ENCODE data around the gene SHOX. TPM values are rescaled to one million over a fixed set of nuclear protein-coding genes. Genes with fewer than 3 reads are reported as not detected.

Gene SHOX
- total and polyA plus RNA-seq, 10 of the 15 experiments (the other 5 are each of a cell fraction or from before 2014, with no cell fraction given) = 0.42 TPM; not detected in 9

GRCh38 chrX:619812-620531, 10.6 kb upstream of the SHOX start:
- Histone ChIP-seq H3K9me3 (replicated peaks; ENCODE audit: control insufficient read depth, insufficient read depth, low read length) (peaks cover 2% of the 10 kb centered on the region; the same call in 1 of the 3 replicates), H3K27me3 (replicated peaks in 1 of 2; ENCODE audit: control insufficient read depth in 2 of 2, insufficient read depth in 2 of 2, low read length in 1 of 2) (no peaks in the 10 kb centered on the region), H3K79me2 (ENCODE audit: control insufficient read depth, insufficient read depth, low read length) (no peaks in the 10 kb centered on the region), H3K36me3 (ENCODE audit: control insufficient read depth in 2 of 2, insufficient read depth in 2 of 2, low read length in 1 of 2) (no peaks in the 10 kb centered on the region), H3K4me1 (ENCODE audit: control insufficient read depth, insufficient read depth, low read length) (no peaks in the 10 kb centered on the region), H3K27ac (ENCODE audit: control insufficient read depth, insufficient read depth) (no peak overlapping the region), H2AFZ (ENCODE audit: control insufficient read depth, low read depth, low read length) (no peak overlapping the region), H3K4me3 (no peak overlapping the region), H3K4me2 (ENCODE audit: control insufficient read depth, insufficient read depth) (no peak overlapping the region), H3K9ac (ENCODE audit: control insufficient read depth, insufficient read depth, low read length) (no peak overlapping the region), H4K20me1 (ENCODE audit: control insufficient read depth, insufficient read depth) (no peaks in the 10 kb centered on the region)
- ATAC-seq (no peak), DNase-seq (ENCODE audit: low read depth, low spot score) (no peak), FAIRE-seq (no peak)
- intact Hi-C loops (cut with micrococcal nuclease; ENCODE audit: unreplicated experiment) = no loop called here
- ChIA-PET SMC1A (ENCODE audit: uncharacterized antibody, unreplicated experiment) (no interaction called here), RAD21 (ENCODE audit: unreplicated experiment) (no interaction called here), POLR2A (no interaction called here), CTCF (no interaction called here)
- TF ChIP-seq KDM1A (IDR thresholded peaks at IDR 0.05; ENCODE audit: borderline replicate concordance) = no peak
- TF ChIP-seq TCF12 (IDR thresholded peaks at IDR 0.05; ENCODE audit: low read depth, low read length) = no peak
- no peak for TF ChIP-seq NBN (IDR thresholded peaks at IDR 0.05)
- TF ChIP-seq, protein P1, sequence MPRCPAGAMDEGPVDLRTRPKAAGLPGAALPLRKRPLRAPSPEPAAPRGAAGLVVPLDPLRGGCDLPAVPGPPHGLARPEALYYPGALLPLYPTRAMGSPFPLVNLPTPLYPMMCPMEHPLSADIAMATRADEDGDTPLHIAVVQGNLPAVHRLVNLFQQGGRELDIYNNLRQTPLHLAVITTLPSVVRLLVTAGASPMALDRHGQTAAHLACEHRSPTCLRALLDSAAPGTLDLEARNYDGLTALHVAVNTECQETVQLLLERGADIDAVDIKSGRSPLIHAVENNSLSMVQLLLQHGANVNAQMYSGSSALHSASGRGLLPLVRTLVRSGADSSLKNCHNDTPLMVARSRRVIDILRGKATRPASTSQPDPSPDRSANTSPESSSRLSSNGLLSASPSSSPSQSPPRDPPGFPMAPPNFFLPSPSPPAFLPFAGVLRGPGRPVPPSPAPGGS (IDR thresholded peaks at IDR 0.05; ENCODE audit: borderline replicate concordance, insufficient read depth, low read depth, low read length, poor library complexity, severe bottlenecking) = no peak
- no peak for TF ChIP-seq SIX5 (IDR thresholded peaks at IDR 0.05; ENCODE audit: low read depth, low read length, severe bottlenecking)
- no peak for TF ChIP-seq ASH2L (IDR thresholded peaks at IDR 0.05; ENCODE audit: borderline replicate concordance, low read depth)
- no peak for TF ChIP-seq SREBF1 (IDR thresholded peaks at IDR 0.05; ENCODE audit: low read length)
- no peak for TF ChIP-seq POLR2AphosphoS5 (IDR thresholded peaks at IDR 0.05; ENCODE audit: low read length)
- no peak for TF ChIP-seq CREB1 (IDR thresholded peaks at IDR 0.05; ENCODE audit: low read depth)
- TF ChIP-seq NR2C1 (IDR thresholded peaks at IDR 0.05) = no peak
- TF ChIP-seq CHD2 (IDR thresholded peaks at IDR 0.05; ENCODE audit: borderline replicate concordance, low read depth, low read length) = no peak
- TF ChIP-seq IRF4 (IDR thresholded peaks at IDR 0.05; ENCODE audit: low read depth, low read length) = no peak
- TF ChIP-seq SUZ12 (IDR thresholded peaks at IDR 0.05; ENCODE audit: unreplicated experiment) = no peak
- BruUV-seq (replicated peaks) = no TSS peak
- 57% methylated on average over 35 of the region's 48 CpGs for WGBS (ENCODE audit: insufficient coverage, insufficient replicate concordance, low lambda C conversion rate, missing lambda C conversion rate)
- in situ Hi-C loops (cut with MboI) = no loop called here

Data from GM12878 (cell line).